IMR-90 (cell line): ENCODE results near the gene PDLIM4. TPM values are rescaled to one million over a fixed set of nuclear protein-coding genes. Genes with fewer than 3 reads are reported as not detected.

Experiments used
- ATAC-seq: fragments of 200-7000 bp; cut with Tn5 transposase; 2 replicates; pipeline ENCODE4 v1.9.1; 2020; ENCODE audit warnings: low read depth, mild to moderate bottlenecking, moderate library complexity
- BruUV-seq: library from RNA; stranded (reverse); fragments of 400-500 nt; replicated peaks from 2 replicates; lab custom pipeline; 2021; lab: Mats Ljungman, UMichigan
- CTCF ChIA-PET: fragments of 300-600 bp; formaldehyde crosslinking; extraction: SDS; loops from one replicate; lab custom pipeline; 2021; ENCODE audit warnings: antibody characterized with exemption; lab: Yijun Ruan, JAX
- POLR2A ChIA-PET: fragments of 300-600 bp; sonication (Branson Sonifier 250); formaldehyde crosslinking; loops from one replicate; lab custom pipeline; 2022; ENCODE audit warnings: antibody characterized with exemption; ENCODE audit not compliant: unreplicated experiment; lab: Charles Lee
- DNase-seq: peaks from one replicate; pipeline ENCODE4 v3.0.0; 2013
- H2AFZ ChIP-seq: replicated peaks from 2 replicates; pipeline ENCODE3; 2013; ENCODE audit warnings: low read length, mild to moderate bottlenecking; ENCODE audit not compliant: poor library complexity
- H2AK5ac ChIP-seq: 2 replicates; pipeline ENCODE4 v1.6.1; 2013; ENCODE audit warnings: low read depth, low read length, inconsistent platforms
- H2AK9ac ChIP-seq: replicated peaks from 2 replicates; pipeline ENCODE3; 2013; ENCODE audit warnings: mild to moderate bottlenecking, low read depth, low read length, moderate library complexity; ENCODE audit not compliant: poor library complexity
- H2BK120ac ChIP-seq: 2 replicates; pipeline ENCODE4 v1.6.1; 2013; ENCODE audit warnings: low read depth, low read length, inconsistent platforms
- H2BK15ac ChIP-seq: 3 replicates; pipeline ENCODE4 v1.6.1; 2013; ENCODE audit warnings: low read depth, low read length, inconsistent platforms
- H2BK20ac ChIP-seq: 2 replicates; pipeline ENCODE4 v1.6.1; 2013; ENCODE audit warnings: low read depth, mild to moderate bottlenecking, inconsistent platforms, low read length, moderate library complexity
- H2BK5ac ChIP-seq: 2 replicates; pipeline ENCODE4 v1.6.1; 2013; ENCODE audit warnings: mild to moderate bottlenecking, low read depth, low read length, inconsistent platforms; ENCODE audit not compliant: poor library complexity, severe bottlenecking
- H3K14ac ChIP-seq: replicated peaks from 2 replicates; pipeline ENCODE4 v1.6.1; 2013; ENCODE audit warnings: low read depth, low read length, inconsistent platforms
- H3K18ac ChIP-seq: 2 replicates; pipeline ENCODE4 v1.6.1; 2013; ENCODE audit warnings: low read depth, low read length, control low read depth
- H3K23ac ChIP-seq: 2 replicates; pipeline ENCODE4 v1.6.1; 2013; ENCODE audit warnings: low read depth, low read length, inconsistent platforms
- H3K27ac ChIP-seq: 2 replicates; pipeline ENCODE4 v1.5.1; 2013; ENCODE audit warnings: mild to moderate bottlenecking, control low read depth, low read length; ENCODE audit not compliant: insufficient read depth
- H3K27me3 ChIP-seq: 2 replicates; pipeline ENCODE4 v1.6.1; 2013; ENCODE audit warnings: low read length; ENCODE audit not compliant: control insufficient read depth, insufficient read depth
- H3K36me3 ChIP-seq: 2 replicates; pipeline ENCODE4 v1.6.1; 2013; ENCODE audit warnings: low read length, mixed read lengths; ENCODE audit not compliant: control insufficient read depth, insufficient read depth
- H3K4ac ChIP-seq: 2 replicates; pipeline ENCODE4 v1.6.1; 2013; ENCODE audit warnings: low read depth, low read length, inconsistent platforms
- H3K4me1 ChIP-seq: 2 replicates; pipeline ENCODE4 v1.6.1; 2013; ENCODE audit warnings: low read length, mixed read lengths; ENCODE audit not compliant: control insufficient read depth, insufficient read depth
- H3K4me2 ChIP-seq: 2 replicates; pipeline ENCODE4 v1.6.1; 2013; ENCODE audit warnings: low read depth, mild to moderate bottlenecking, control low read depth, low read length, moderate library complexity
- H3K4me3 ChIP-seq: 2 replicates; pipeline ENCODE4 v1.5.1; 2013; ENCODE audit warnings: low read depth, mild to moderate bottlenecking, control low read depth, low read length, moderate library complexity; ENCODE audit not compliant: insufficient read depth
- H3K56ac ChIP-seq: 2 replicates; pipeline ENCODE4 v1.6.1; 2013; ENCODE audit warnings: low read length, inconsistent platforms; ENCODE audit not compliant: insufficient read depth; ENCODE audit errors: extremely low read depth
- H3K79me1 ChIP-seq, 2 experiments: 2 replicates each; pipeline ENCODE4 v1.6.1; 2013; ENCODE audit warnings: low read length in 2 of 2, inconsistent platforms in 1 of 2, low read depth in 1 of 2
- H3K9ac ChIP-seq: 2 replicates; pipeline ENCODE4 v1.6.1; 2013; ENCODE audit warnings: low read depth, low read length, control low read depth
- H3K9me1 ChIP-seq: 2 replicates; pipeline ENCODE4 v1.6.1; 2013; ENCODE audit warnings: low read length, inconsistent platforms; ENCODE audit not compliant: insufficient read depth
- H3K9me3 ChIP-seq: 2 replicates; pipeline ENCODE4 v1.6.1; 2013; ENCODE audit warnings: low read length; ENCODE audit not compliant: control insufficient read depth, insufficient read depth
- H4K20me1 ChIP-seq: 2 replicates; pipeline ENCODE4 v1.6.1; 2013; ENCODE audit warnings: low read length, inconsistent platforms; ENCODE audit not compliant: insufficient read depth
- H4K5ac ChIP-seq: 2 replicates; pipeline ENCODE4 v1.6.1; 2013; ENCODE audit warnings: mild to moderate bottlenecking, low read depth, low read length, control low read depth
- H4K8ac ChIP-seq, 2 experiments: 2 replicates each; pipeline ENCODE4 v1.6.1; 2013; ENCODE audit warnings: low read depth in 2 of 2, low read length in 2 of 2, control low read depth in 1 of 2, inconsistent platforms in 1 of 2
- H4K91ac ChIP-seq: 2 replicates; pipeline ENCODE4 v1.6.1; 2013; ENCODE audit warnings: low read depth, low read length, inconsistent platforms; ENCODE audit not compliant: insufficient read depth
- NFE2L2 ChIP-seq: fragments of 150-350 bp; IDR thresholded peaks from 2 replicates; pipeline ENCODE4 v1.6.1; 2016; ENCODE audit warnings: low read depth, mild to moderate bottlenecking, low read length
- POLR2A ChIP-seq: IDR thresholded peaks from 2 replicates; pipeline ENCODE4 v1.6.1; 2012; ENCODE audit warnings: mild to moderate bottlenecking, low read depth, low read length
- dilution Hi-C: fragments of 300-500 bp; cut with HindIII; formaldehyde crosslinking; loops from one replicate; pipeline ENCODE4 v1.14.3; 2018; ENCODE audit warnings: low sequenced_read_pairs; ENCODE audit not compliant: unreplicated experiment
- in situ Hi-C: fragments of 300-500 bp; cut with MboI; formaldehyde crosslinking; loops from 3 replicates; pipeline ENCODE4 v1.14.3; 2019; ENCODE audit warnings: low sequenced_read_pairs, inconsistent platforms, mixed read lengths
- intact Hi-C: fragments of 100-400 bp; cut with micrococcal nuclease; formaldehyde crosslinking; loops from 2 replicates; pipeline ENCODE4 v1.10.0; 2022
- polyA plus RNA-seq, 3 experiments: library from polyadenylated mRNA; depleted of rRNA; stranded (reverse); fragments of >200 nt; gene quantifications; 2 replicates each; pipeline ENCODE4 v1.2.3, GENCODE V29; 2012; ENCODE audit warnings: low replicate concordance in 1 of 3
- total RNA-seq: library from RNA; depleted of rRNA; stranded (reverse); fragments of >200 nt; gene quantifications from 2 replicates; pipeline ENCODE4 v1.2.3, GENCODE V29; 2012
- TF ChIP-seq, protein P1 (sequence below): fragments of 150-350 bp; IDR thresholded peaks from 2 replicates; pipeline ENCODE4 v1.6.1; 2017; ENCODE audit warnings: mild to moderate bottlenecking, antibody characterized with exemption, low read length, low read depth

The PDLIM4 gene
- total and polyA plus RNA-seq, 2 of the 4 experiments (the other 2 are of a cell fraction): 61.1 to 214 TPM

DNA sequence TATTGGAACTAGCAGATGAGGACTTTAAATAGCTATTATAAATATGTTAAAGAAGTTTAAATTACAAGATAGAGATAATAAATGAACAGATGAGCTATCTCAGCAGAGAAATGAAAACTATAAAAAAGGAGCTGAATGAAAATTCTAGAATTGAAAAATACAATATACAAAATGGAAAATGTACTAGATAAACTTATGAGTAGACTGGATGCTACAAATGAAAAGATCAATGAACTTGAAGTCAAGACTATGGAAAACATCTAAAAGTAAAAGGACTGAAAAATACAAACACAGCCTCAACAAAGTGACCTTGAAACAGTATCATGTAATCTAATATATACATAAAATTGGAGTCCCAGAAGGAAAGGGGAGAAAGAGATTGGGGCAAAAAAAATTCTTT lies 10.7 kb upstream of the PDLIM4 start:
- H3K9me3 ChIP-seq: peaks cover 14% of the 10 kb centered on the region
- no peak overlapping the region for H3K56ac ChIP-seq
- in situ Hi-C loops (no loop called here), intact Hi-C loops (no loop called here), dilution Hi-C loops (no loop called here)
- H3K36me3 ChIP-seq: no peaks in the 10 kb centered on the region
- H3K4me1 ChIP-seq: no peaks in the 10 kb centered on the region
- no peak overlapping the region for H2BK5ac ChIP-seq
- no peak overlapping the region for H3K4me2 ChIP-seq
- no peak for DNase-seq
- CTCF ChIA-PET: interaction anchor here (6.6 kb wide), 1 partner anchor 8 kb away, joined by 35 read pairs; no protein-coding TSS in a partner anchor
- no peak overlapping the region for H3K4ac ChIP-seq
- H3K9me1 ChIP-seq: no peaks in the 10 kb centered on the region
- no peak overlapping the region for H4K91ac ChIP-seq
- no peak overlapping the region for H2BK15ac ChIP-seq
- no peaks in the 10 kb centered on the region for H4K20me1 ChIP-seq
- no peak overlapping the region for H3K9ac ChIP-seq
- H3K14ac ChIP-seq: no peak overlapping the region
- no TSS peak for BruUV-seq
- H2BK120ac ChIP-seq: no peak overlapping the region
- H4K5ac ChIP-seq: no peak overlapping the region
- H3K4me3 ChIP-seq: no peak overlapping the region
- no peak overlapping the region for H3K27ac ChIP-seq
- no peak overlapping the region for H2BK20ac ChIP-seq
- H3K18ac ChIP-seq: no peak overlapping the region
- ATAC-seq: no peak
- H2AFZ ChIP-seq: no peak overlapping the region
- H3K27me3 ChIP-seq: no peaks in the 10 kb centered on the region; the same call in 1 of the 2 replicates
- H2AK5ac ChIP-seq: no peak overlapping the region
- H3K23ac ChIP-seq: no peak overlapping the region
- POLR2A ChIA-PET: no interaction called here
- TF ChIP-seq POLR2A: no peak
- TF ChIP-seq, protein P1, sequence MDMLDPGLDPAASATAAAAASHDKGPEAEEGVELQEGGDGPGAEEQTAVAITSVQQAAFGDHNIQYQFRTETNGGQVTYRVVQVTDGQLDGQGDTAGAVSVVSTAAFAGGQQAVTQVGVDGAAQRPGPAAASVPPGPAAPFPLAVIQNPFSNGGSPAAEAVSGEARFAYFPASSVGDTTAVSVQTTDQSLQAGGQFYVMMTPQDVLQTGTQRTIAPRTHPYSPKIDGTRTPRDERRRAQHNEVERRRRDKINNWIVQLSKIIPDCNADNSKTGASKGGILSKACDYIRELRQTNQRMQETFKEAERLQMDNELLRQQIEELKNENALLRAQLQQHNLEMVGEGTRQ: no peak
- TF ChIP-seq NFE2L2: no peak
- H4K8ac ChIP-seq: no peak overlapping the region
- no peak overlapping the region for H2AK9ac ChIP-seq
- no peaks in the 10 kb centered on the region for H3K79me1 ChIP-seq
